Liver (tissue), 2 donors: Measurements from ENCODE around the gene CPLX1.

ENCODE experiments used
- TF ChIP-seq, protein P1 (sequence below): IDR thresholded peaks from 2 replicates; pipeline ENCODE4 v1.6.1; 2016; ENCODE audit warnings: antibody characterized with exemption
- TF ChIP-seq, protein P2 (sequence below): fragments of 150-350 bp; IDR thresholded peaks from 2 replicates; pipeline ENCODE4 v1.5.1; 2017; ENCODE audit warnings: improper control_type of control experiment, low read depth, low read length; ENCODE audit not compliant: missing input control
- donor health status: healthy.

DNA sequence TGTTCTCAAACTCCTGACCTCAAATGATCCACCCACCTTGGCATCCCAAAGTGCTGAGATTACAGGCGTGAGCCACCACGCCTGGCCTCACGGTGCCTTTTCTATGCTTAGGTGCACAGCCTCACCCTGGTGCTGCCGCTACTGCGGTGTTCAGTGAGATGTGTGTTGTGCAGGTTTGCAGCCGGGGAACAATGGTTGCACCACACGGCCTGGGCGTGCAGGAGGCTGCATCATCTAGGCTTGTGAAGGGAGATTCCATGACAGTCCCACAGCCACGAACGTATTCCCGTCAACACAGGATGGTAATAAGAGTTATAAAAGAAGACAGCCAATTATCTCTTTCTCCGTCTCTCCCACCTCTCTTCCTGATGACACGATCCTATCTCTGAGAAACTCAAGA lies 22.0 kb downstream of the CPLX1 start:
- TF ChIP-seq, protein P1, sequence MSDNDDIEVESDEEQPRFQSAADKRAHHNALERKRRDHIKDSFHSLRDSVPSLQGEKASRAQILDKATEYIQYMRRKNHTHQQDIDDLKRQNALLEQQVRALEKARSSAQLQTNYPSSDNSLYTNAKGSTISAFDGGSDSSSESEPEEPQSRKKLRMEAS, result no peak
- TF ChIP-seq, protein P2, sequence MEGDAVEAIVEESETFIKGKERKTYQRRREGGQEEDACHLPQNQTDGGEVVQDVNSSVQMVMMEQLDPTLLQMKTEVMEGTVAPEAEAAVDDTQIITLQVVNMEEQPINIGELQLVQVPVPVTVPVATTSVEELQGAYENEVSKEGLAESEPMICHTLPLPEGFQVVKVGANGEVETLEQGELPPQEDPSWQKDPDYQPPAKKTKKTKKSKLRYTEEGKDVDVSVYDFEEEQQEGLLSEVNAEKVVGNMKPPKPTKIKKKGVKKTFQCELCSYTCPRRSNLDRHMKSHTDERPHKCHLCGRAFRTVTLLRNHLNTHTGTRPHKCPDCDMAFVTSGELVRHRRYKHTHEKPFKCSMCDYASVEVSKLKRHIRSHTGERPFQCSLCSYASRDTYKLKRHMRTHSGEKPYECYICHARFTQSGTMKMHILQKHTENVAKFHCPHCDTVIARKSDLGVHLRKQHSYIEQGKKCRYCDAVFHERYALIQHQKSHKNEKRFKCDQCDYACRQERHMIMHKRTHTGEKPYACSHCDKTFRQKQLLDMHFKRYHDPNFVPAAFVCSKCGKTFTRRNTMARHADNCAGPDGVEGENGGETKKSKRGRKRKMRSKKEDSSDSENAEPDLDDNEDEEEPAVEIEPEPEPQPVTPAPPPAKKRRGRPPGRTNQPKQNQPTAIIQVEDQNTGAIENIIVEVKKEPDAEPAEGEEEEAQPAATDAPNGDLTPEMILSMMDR, result no peak
